ENCODE measurements around the gene PRKCG. TPM values are rescaled to one million over a fixed set of nuclear protein-coding genes. Genes with fewer than 3 reads are reported as not detected.
"Not testable (repeated sequence)": the region's sequence is repeated elsewhere in the genome, so short reads cannot be mapped to it uniquely, and the experiment has no call there.

Gene PRKCG
- total and polyA plus RNA-seq, 12 donors: not detected

GRCh38 chr19:53944933-53945332, 62.9 kb downstream of the PRKCG start:
- Histone ChIP-seq H3K27ac (no peak overlapping the region), H3K4me3 (no peak overlapping the region), H3K4me1 (replicated peaks in 1 of 2) (no peaks in the 10 kb centered on the region), H3K9me3 (replicated peaks in 1 of 3) (no peaks in the 10 kb centered on the region), H3K36me3 (replicated peaks in 1 of 2) (no peaks in the 10 kb centered on the region), H3K27me3 (peaks cover 34% of the 10 kb centered on the region)
- intact Hi-C loops (cut with DNase I): no loop called here
- DNase-seq: no peak
- TF ChIP-seq POLR2A (IDR thresholded peaks at IDR 0.05) (no peak), CTCF (IDR thresholded peaks at IDR 0.05) (no peak)
- 71 to 78% (median 73%) methylated on average over 4 of the region's 4 CpGs for WGBS, 4 donors

- no peaks in the 10 kb centered on the region for H3K4me1 ChIP-seq (replicated peaks in 1 of 2)
- H3K36me3 ChIP-seq (replicated peaks in 1 of 2): no peaks in the 10 kb centered on the region
- no peak overlapping the region for H3K27ac ChIP-seq
- H3K4me3 ChIP-seq: no peak overlapping the region
- no peak for DNase-seq
- intact Hi-C loops (cut with DNase I): no loop called here
- H3K27me3 ChIP-seq: peaks cover 34% of the 10 kb centered on the region
- no peaks in the 10 kb centered on the region for H3K9me3 ChIP-seq (replicated peaks in 1 of 3)
- TF ChIP-seq POLR2A (IDR thresholded peaks at IDR 0.05): no peak
- TF ChIP-seq CTCF (IDR thresholded peaks at IDR 0.05): no peak
- WGBS, 4 donors: 36 to 40% (median 38%) methylated on average over 9 of the region's 9 CpGs
Measured at GRCh38 chr19:53945441-53945840, 63.4 kb downstream of the PRKCG start.

- Histone ChIP-seq H3K27me3 (peaks cover 34% of the 10 kb centered on the region), H3K4me1 (replicated peaks in 1 of 2) (no peaks in the 10 kb centered on the region), H3K4me3 (no peak overlapping the region), H3K36me3 (replicated peaks in 1 of 2) (no peaks in the 10 kb centered on the region), H3K27ac (no peak overlapping the region), H3K9me3 (replicated peaks in 1 of 3) (no peaks in the 10 kb centered on the region)
- 93 to 100% (median 99%) methylated on average over 2 of the region's 2 CpGs for WGBS, 4 donors
- no peak for DNase-seq
- intact Hi-C loops (cut with DNase I): no loop called here
- TF ChIP-seq POLR2A (IDR thresholded peaks at IDR 0.05) (no peak), CTCF (IDR thresholded peaks at IDR 0.05) (no peak)
Measured at GRCh38 chr19:53945998-53946397, 64.0 kb downstream of the PRKCG start.

GRCh38 chr19:53947624-53948023, 65.6 kb downstream of the PRKCG start:
- peaks cover 23% of the 10 kb centered on the region for H3K27me3 ChIP-seq
- no peak overlapping the region for H3K27ac ChIP-seq
- no peak for TF ChIP-seq CTCF (IDR thresholded peaks at IDR 0.05)
- TF ChIP-seq POLR2A (IDR thresholded peaks at IDR 0.05): no peak
- intact Hi-C loops (cut with DNase I): no loop called here
- no peaks in the 10 kb centered on the region for H3K36me3 ChIP-seq (replicated peaks in 1 of 2)
- H3K4me1 ChIP-seq (replicated peaks in 1 of 2): no peaks in the 10 kb centered on the region
- WGBS, 4 donors: 57 to 64% (median 59%) methylated on average over 5 of the region's 5 CpGs
- H3K4me3 ChIP-seq: no peak overlapping the region
- H3K9me3 ChIP-seq (replicated peaks in 1 of 3): no peaks in the 10 kb centered on the region
- DNase-seq: no peak

- H3K27ac ChIP-seq; intact Hi-C loops (cut with DNase I); H3K9me3 ChIP-seq (replicated peaks in 1 of 3); H3K4me1 ChIP-seq (replicated peaks in 1 of 2); H3K4me3 ChIP-seq; DNase-seq; H3K36me3 ChIP-seq (replicated peaks in 1 of 2): not testable (repeated sequence)
- 57 to 77% (median 68%) methylated on average over 5 of the region's 5 CpGs for WGBS, 4 donors
- peaks cover 18% of the 10 kb centered on the region for H3K27me3 ChIP-seq
Measured at GRCh38 chr19:53948611-53949010, 66.6 kb downstream of the PRKCG start.
